K562 (cell line): ENCODE measurements around the gene NKAIN1. TPM values are rescaled to one million over a fixed set of nuclear protein-coding genes. Genes with fewer than 3 reads are reported as not detected.
A peak's percentile ranks its signal among the peaks of the same experiment; 100 is the strongest.

Experiments
- ATAC-seq: fragments of 200-7000 bp; cut with Tn5 transposase; 3 replicates; pipeline ENCODE4 v1.9.1; 2020; ENCODE audit warnings: moderate library complexity
- BruUV-seq: library from RNA; stranded (reverse); fragments of 400-500 nt; replicated peaks from 2 replicates; lab custom pipeline; 2021; lab: Mats Ljungman, UMichigan
- CTCF ChIA-PET: fragments of 300-600 bp; formaldehyde crosslinking; extraction: SDS; loops from one replicate; lab custom pipeline; 2021; ENCODE audit warnings: low intra/inter-chr PET ratio; lab: Yijun Ruan, JAX
- POLR2A ChIA-PET: fragments of 300-600, 350-650 bp; sonication (Branson Sonifier 250); formaldehyde crosslinking; extraction: SDS; loops from one replicate; lab custom pipeline; 2021; ENCODE audit warnings: antibody characterized with exemption, inconsistent platforms; lab: Yijun Ruan, JAX
- DNase-seq, 4 experiments: peaks; one replicate each; pipeline versions ENCODE4 v3.0.0 to v3.0.0-alpha.2; 2011 to 2018; ENCODE audit warnings: low spot score in 3 of 4, mixed read lengths in 3 of 4; ENCODE audit errors: extremely low read depth in 1 of 4
- FAIRE-seq: peaks from 2 replicates; lab custom pipeline; 2011; peaks lifted over from hg19 to GRCh38; lab: Jason Lieb, UNC
- H2AFZ ChIP-seq: 2 replicates; pipeline ENCODE4 v1.6.0; 2011; ENCODE audit warnings: low read depth, low read length, control low read depth, inconsistent platforms
- H3K27ac ChIP-seq: fragments of 200-600 bp; 3 replicates; pipeline ENCODE4 v1.8.0; 2011; ENCODE audit warnings: low read depth, mild to moderate bottlenecking, control low read depth, inconsistent platforms, low read length, moderate library complexity, mixed read lengths; ENCODE audit errors: extremely low read depth
- H3K27me3 ChIP-seq, 2 experiments: fragments of 300-600 bp in 1 of 2; 2 replicates in 1 of 2; 3 replicates in 1 of 2; pipeline versions ENCODE4 v1.6.0 to v1.8.0; 2011; ENCODE audit warnings: inconsistent platforms in 2 of 2, low read length in 2 of 2, mild to moderate bottlenecking in 1 of 2, mixed read lengths in 1 of 2, moderate library complexity in 1 of 2; ENCODE audit not compliant: control insufficient read depth in 2 of 2, insufficient read depth in 2 of 2
- H3K36me3 ChIP-seq: fragments of 300-600 bp; 3 replicates; pipeline ENCODE4 v1.8.0; 2011; ENCODE audit warnings: mild to moderate bottlenecking, low read length, inconsistent platforms; ENCODE audit not compliant: control insufficient read depth, insufficient read depth
- H3K4me1 ChIP-seq, 2 experiments: fragments of 200-600 bp in 1 of 2; replicated peaks in 1 of 2; 2 replicates in 1 of 2; 3 replicates in 1 of 2; pipeline versions ENCODE4 v1.5.1 to v1.8.0; 2011; ENCODE audit warnings: inconsistent platforms in 2 of 2, low read length in 2 of 2, mild to moderate bottlenecking in 1 of 2, mixed read lengths in 1 of 2, moderate library complexity in 1 of 2; ENCODE audit not compliant: control insufficient read depth in 2 of 2, insufficient read depth in 2 of 2
- H3K4me2 ChIP-seq: 2 replicates; pipeline ENCODE4 v1.6.1; 2011; ENCODE audit warnings: low read length, control low read depth, inconsistent platforms, mixed read lengths; ENCODE audit not compliant: insufficient read depth
- H3K4me3 ChIP-seq: fragments of 200-600 bp; sonication (generic), shearing (Covaris generic); 2 replicates; pipeline ENCODE4 v1.5.1; 2016; ENCODE audit warnings: control low read depth, inconsistent platforms
- H3K79me2 ChIP-seq: fragments of 200-600 bp; 3 replicates; pipeline ENCODE4 v1.8.0; 2011; ENCODE audit warnings: low read length, inconsistent platforms; ENCODE audit not compliant: control insufficient read depth, insufficient read depth
- H3K9ac ChIP-seq, 2 experiments: 2 replicates each; pipeline versions ENCODE4 v1.6.0 to v1.6.1; 2011; ENCODE audit warnings: low read depth in 2 of 2, low read length in 2 of 2, control low read depth in 1 of 2, inconsistent platforms in 1 of 2, mild to moderate bottlenecking in 1 of 2, mixed read lengths in 1 of 2; ENCODE audit not compliant: insufficient read depth in 1 of 2
- H3K9me1 ChIP-seq: one replicate; pipeline ENCODE4 v1.6.0; 2011; ENCODE audit warnings: inconsistent platforms, mild to moderate bottlenecking, low read length, moderate library complexity; ENCODE audit not compliant: control insufficient read depth, insufficient read depth
- H3K9me3 ChIP-seq: replicated peaks from 2 replicates; pipeline ENCODE4 v1.5.1; 2011; ENCODE audit warnings: low read depth, low read length, inconsistent platforms; ENCODE audit not compliant: control insufficient read depth, insufficient read depth
- H4K20me1 ChIP-seq: replicated peaks from 2 replicates; pipeline ENCODE4 v1.6.1; 2011; ENCODE audit warnings: low read length, inconsistent platforms, mixed read lengths; ENCODE audit not compliant: control insufficient read depth, insufficient read depth
- L3MBTL2 ChIP-seq: fragments of 450-650 bp; IDR thresholded peaks from 2 replicates; pipeline ENCODE4 v1.6.1; 2016; ENCODE audit warnings: mild to moderate bottlenecking, moderate library complexity
- NCOA4 ChIP-seq: fragments of 450-650 bp; IDR thresholded peaks from 2 replicates; pipeline ENCODE4 v1.6.1; 2018; ENCODE audit warnings: mild to moderate bottlenecking; ENCODE audit not compliant: partially characterized antibody
- RBM14 ChIP-seq: fragments of 200-400 bp; formaldehyde crosslinking; IDR thresholded peaks from 2 replicates; pipeline ENCODE4 v1.6.1; 2018; ENCODE audit warnings: low read depth, mild to moderate bottlenecking, low read length, moderate library complexity, borderline replicate concordance; ENCODE audit not compliant: insufficient read depth
- RFX1 ChIP-seq: fragments of 450-650 bp; IDR thresholded peaks from 2 replicates; pipeline ENCODE4 v1.6.1; 2016; ENCODE audit warnings: mild to moderate bottlenecking, moderate library complexity
- SETDB1 ChIP-seq: IDR thresholded peaks from one replicate; pipeline ENCODE4 v1.6.1; 2012; ENCODE audit warnings: low read length, control low read depth, inconsistent platforms
- ZNF766 ChIP-seq: fragments of 200-800 bp; sonication (Bioruptor generic); conservative IDR thresholded peaks from 2 replicates; pipeline ENCODE4 v1.6.1; 2016; ENCODE audit warnings: missing genetic modification characterization, missing compliant biosample characterization
- WGBS: fragments of 100-300 bp; shearing (Covaris generic); methylation state at CpG from one replicate; pipeline ENCODE4 v1.1.6; 2016; ENCODE audit warnings: low coverage, mixed read lengths; ENCODE audit not compliant: insufficient coverage; ENCODE audit errors: missing lambda C conversion rate; 5-methylcytosine and 5-hydroxymethylcytosine counted together
- in situ Hi-C: fragments of 300-500 bp; cut with MboI; formaldehyde crosslinking; loops from 4 replicates; pipeline ENCODE4 v1.15.0; 2018; ENCODE audit warnings: inconsistent platforms, mixed read lengths
- intact Hi-C: fragments of 100-400 bp; cut with micrococcal nuclease; formaldehyde crosslinking; loops from 2 replicates; pipeline ENCODE4 v1.14.2; 2022
- polyA plus RNA-seq, 8 experiments: library from polyadenylated mRNA; depleted of rRNA in 4 of 8; stranded (reverse) in 5 of 8; unstranded in 3 of 8; fragments of >200 nt; fragmentation: Nextera tagmentation in 2 of 8; fragmentation: Illumina TruSeq in 1 of 8; extraction: Ambion mirVana in 2 of 8; extraction: Trizol in 1 of 8; gene quantifications; 2 replicates each; pipeline versions ENCODE4 v1.2.1 to v1.2.3, GENCODE V29; 2011 to 2014; ENCODE audit warnings: inconsistent platforms in 1 of 8, missing spikeins in 1 of 8
- total RNA-seq, 7 experiments: library from RNA; depleted of rRNA in 6 of 7; stranded (reverse); fragments of >200 nt in 6 of 7; fragmentation: Illumina TruSeq in 2 of 7; extraction: Trizol in 2 of 7; gene quantifications; 2 replicates each; pipeline versions ENCODE4 v1.2.1 to v1.2.3, GENCODE V29; 2011 to 2021; ENCODE audit warnings: low replicate concordance in 1 of 7
- TF ChIP-seq, protein P1 (sequence below): fragments of 250-450 bp; sonication (Bioruptor Pico); IDR thresholded peaks from 2 replicates; pipeline ENCODE4 v1.4.0; 2020; ENCODE audit warnings: mild to moderate bottlenecking
- TF ChIP-seq, protein P2 (sequence below): sonication (generic); formaldehyde crosslinking; IDR thresholded peaks from 2 replicates; pipeline ENCODE4 v1.8.0; 2022; ENCODE audit warnings: mild to moderate bottlenecking, low read depth, missing genetic modification reagents
- TF ChIP-seq, protein P3 (sequence below): sonication (generic); formaldehyde crosslinking; IDR thresholded peaks from 2 replicates; pipeline ENCODE4 v1.8.0; 2022; ENCODE audit warnings: missing genetic modification reagents, mild to moderate bottlenecking, borderline replicate concordance

The NKAIN1 gene
- total and polyA plus RNA-seq, 9 of the 15 experiments (the other 6 are each of a cell fraction or from before 2014, with no cell fraction given) = 0.03 to 0.22 (median 0.04) TPM; not detected in 3

DNA sequence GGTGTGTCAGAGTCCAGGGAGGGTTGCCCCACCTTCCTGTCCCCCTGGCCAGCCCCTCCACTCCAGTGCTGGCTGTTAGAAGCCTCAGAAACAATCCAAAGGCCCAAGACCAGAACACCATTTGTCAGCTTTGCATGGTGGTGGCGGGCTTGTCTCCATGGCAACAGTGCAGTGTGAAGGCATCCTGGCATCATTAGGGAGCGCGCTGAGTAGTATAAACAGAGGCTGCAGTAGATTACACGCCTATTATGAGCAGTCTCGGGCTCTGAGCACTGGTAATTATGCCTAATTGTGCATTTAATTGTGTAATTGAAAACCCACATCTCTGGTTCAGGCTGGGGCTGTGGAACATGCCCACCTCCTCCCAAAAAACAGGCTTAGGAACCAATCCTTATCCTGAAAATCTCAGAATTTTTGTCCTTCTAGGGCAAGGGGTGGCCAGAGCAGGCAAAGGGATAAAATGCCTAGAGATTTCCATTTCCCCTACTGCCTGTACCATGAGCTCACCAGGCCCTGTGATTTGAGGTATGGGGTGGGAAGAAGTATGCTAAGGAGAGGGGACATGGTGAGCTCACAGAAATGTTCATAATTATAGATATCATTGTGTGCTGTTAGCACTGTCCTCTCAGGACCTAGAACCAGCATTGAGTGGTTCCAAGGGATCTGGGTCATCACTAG, 11.7 kb downstream of the NKAIN1 start:
- Histone ChIP-seq H3K4me1 (no peaks in the 10 kb centered on the region), H3K36me3 (no peaks in the 10 kb centered on the region), H3K9me1 (no peaks in the 10 kb centered on the region), H4K20me1 (no peaks in the 10 kb centered on the region; the same call in 1 of the 2 replicates), H2AFZ (no peak overlapping the region), H3K4me2 (no peak overlapping the region), H3K79me2 (no peaks in the 10 kb centered on the region), H3K4me3 (no peak overlapping the region)
- no peak for FAIRE-seq
- CTCF ChIA-PET = no interaction called here
- intact Hi-C loops = no loop called here
- WGBS = 14% methylated on average over 5 of the region's 5 CpGs
- no peak for DNase-seq
- TF ChIP-seq RFX1 (peak; percentile 74), SETDB1 (no peak)
- TF ChIP-seq, all 486 proteins: peak for 1
- in situ Hi-C loops = no loop called here
- Histone ChIP-seq H3K27ac (no peak overlapping the region), H3K27me3 (peaks cover 29 to 52% of the 10 kb centered on the region in 2 experiments; a peak in 4 of 5 replicates), H3K9ac (no peak overlapping the region), H3K9me3 (no peaks in the 10 kb centered on the region)
- POLR2A ChIA-PET = interaction anchor here (0.7 kb wide), 1 partner anchor 39 kb away, joined by 4 read pairs; no protein-coding TSS in a partner anchor
- peak; percentile 19; the same call in 1 of the 3 replicates for ATAC-seq
- BruUV-seq = no TSS peak

DNA sequence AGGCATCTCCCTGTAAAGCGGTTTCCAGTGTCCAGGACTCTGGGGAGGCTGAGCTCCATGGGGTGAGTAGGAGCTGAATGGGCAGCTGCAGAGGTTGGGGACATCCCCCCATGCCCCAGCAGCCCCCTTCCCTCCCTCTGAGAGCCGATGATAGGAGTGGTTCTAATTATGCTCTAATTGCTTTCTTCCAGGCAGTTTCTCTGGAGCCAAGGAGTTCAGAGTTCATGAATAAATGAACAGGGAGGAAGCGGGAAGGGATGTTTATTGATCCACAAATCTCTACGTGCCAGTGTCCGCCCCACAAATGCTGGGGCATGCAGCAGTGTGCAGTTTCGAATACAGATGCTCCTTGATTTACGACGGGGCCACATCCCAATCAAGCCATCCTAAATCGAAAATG, 15.6 kb downstream of the NKAIN1 start:
- WGBS = under 1% methylated on average over 8 of the region's 9 CpGs
- Histone ChIP-seq H3K9me3 (no peaks in the 10 kb centered on the region), H4K20me1 (no peaks in the 10 kb centered on the region; the same call in 1 of the 2 replicates), H3K9ac (no peak overlapping the region), H3K4me1 (no peaks in the 10 kb centered on the region), H2AFZ (no peak overlapping the region), H3K79me2 (no peaks in the 10 kb centered on the region), H3K4me3 (no peak overlapping the region), H3K27me3 (peaks cover 45 to 75% of the 10 kb centered on the region in 2 experiments; a peak in 4 of 5 replicates), H3K27ac (no peak overlapping the region), H3K9me1 (no peaks in the 10 kb centered on the region), H3K4me2 (no peak overlapping the region), H3K36me3 (no peaks in the 10 kb centered on the region)
- in situ Hi-C loops = no loop called here
- DNase-seq = no peak
- intact Hi-C loops = no loop called here
- ChIA-PET POLR2A (interaction anchor here (0.7 to 1.1 kb wide), 4 partner anchors 10 to 40 kb away, joined by 3 read pairs; no protein-coding TSS in a partner anchor), CTCF (no interaction called here)
- ATAC-seq = no peak
- BruUV-seq = no TSS peak
- no peak for FAIRE-seq
- TF ChIP-seq, protein P1, sequence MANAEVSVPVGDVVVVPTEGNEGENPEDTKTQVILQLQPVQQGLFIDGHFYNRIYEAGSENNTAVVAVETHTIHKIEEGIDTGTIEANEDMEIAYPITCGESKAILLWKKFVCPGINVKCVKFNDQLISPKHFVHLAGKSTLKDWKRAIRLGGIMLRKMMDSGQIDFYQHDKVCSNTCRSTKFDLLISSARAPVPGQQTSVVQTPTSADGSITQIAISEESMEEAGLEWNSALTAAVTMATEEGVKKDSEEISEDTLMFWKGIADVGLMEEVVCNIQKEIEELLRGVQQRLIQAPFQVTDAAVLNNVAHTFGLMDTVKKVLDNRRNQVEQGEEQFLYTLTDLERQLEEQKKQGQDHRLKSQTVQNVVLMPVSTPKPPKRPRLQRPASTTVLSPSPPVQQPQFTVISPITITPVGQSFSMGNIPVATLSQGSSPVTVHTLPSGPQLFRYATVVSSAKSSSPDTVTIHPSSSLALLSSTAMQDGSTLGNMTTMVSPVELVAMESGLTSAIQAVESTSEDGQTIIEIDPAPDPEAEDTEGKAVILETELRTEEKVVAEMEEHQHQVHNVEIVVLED (CRISPR knock-in tag) = no peak
- TF ChIP-seq L3MBTL2 (no peak), RBM14 (no peak), NCOA4 (no peak), ZNF766 (no peak)
- TF ChIP-seq, protein P2, sequence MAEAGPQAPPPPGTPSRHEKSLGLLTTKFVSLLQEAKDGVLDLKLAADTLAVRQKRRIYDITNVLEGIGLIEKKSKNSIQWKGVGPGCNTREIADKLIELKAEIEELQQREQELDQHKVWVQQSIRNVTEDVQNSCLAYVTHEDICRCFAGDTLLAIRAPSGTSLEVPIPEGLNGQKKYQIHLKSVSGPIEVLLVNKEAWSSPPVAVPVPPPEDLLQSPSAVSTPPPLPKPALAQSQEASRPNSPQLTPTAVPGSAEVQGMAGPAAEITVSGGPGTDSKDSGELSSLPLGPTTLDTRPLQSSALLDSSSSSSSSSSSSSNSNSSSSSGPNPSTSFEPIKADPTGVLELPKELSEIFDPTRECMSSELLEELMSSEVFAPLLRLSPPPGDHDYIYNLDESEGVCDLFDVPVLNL (CRISPR knock-in tag) = no peak
- TF ChIP-seq, protein P3, sequence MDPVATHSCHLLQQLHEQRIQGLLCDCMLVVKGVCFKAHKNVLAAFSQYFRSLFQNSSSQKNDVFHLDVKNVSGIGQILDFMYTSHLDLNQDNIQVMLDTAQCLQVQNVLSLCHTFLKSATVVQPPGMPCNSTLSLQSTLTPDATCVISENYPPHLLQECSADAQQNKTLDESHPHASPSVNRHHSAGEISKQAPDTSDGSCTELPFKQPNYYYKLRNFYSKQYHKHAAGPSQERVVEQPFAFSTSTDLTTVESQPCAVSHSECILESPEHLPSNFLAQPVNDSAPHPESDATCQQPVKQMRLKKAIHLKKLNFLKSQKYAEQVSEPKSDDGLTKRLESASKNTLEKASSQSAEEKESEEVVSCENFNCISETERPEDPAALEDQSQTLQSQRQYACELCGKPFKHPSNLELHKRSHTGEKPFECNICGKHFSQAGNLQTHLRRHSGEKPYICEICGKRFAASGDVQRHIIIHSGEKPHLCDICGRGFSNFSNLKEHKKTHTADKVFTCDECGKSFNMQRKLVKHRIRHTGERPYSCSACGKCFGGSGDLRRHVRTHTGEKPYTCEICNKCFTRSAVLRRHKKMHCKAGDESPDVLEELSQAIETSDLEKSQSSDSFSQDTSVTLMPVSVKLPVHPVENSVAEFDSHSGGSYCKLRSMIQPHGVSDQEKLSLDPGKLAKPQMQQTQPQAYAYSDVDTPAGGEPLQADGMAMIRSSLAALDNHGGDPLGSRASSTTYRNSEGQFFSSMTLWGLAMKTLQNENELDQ (CRISPR knock-in tag) = no peak
